HL-60 (cell line): ENCODE data around the gene GJC1.

Experiments used
- CTCF ChIP-seq: IDR thresholded peaks from one replicate; pipeline ENCODE4 v1.5.1; 2011; ENCODE audit warnings: low read length, control low read depth, inconsistent platforms; ENCODE audit not compliant: insufficient read depth
- POLR2AphosphoS5 ChIP-seq: IDR thresholded peaks from 2 replicates; pipeline ENCODE4 v1.6.1; 2012; ENCODE audit warnings: low read depth
- REST ChIP-seq: IDR thresholded peaks from 2 replicates; pipeline ENCODE4 v1.6.1; 2012; ENCODE audit warnings: low read depth; ENCODE audit not compliant: insufficient replicate concordance

DNA sequence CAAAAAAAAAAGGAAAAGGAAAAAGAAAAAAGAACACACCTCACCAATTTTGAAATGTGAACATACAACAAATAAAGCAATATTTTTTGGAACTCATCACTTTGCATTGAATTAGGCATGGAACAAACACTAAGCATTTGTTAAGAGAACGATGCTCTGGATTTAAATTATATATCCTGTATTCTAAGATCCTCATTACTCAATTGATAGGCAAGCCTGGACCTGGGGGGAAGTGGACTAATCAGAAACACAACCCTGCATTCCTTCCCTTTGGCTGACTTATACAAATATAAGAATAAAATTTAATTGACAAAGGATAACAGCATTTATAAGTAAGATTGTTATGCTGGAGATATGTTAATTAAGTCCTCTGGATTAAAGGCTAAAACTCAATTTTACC, 2.2 kb downstream of the GJC1 start:
- TF ChIP-seq POLR2AphosphoS5: no peak
- TF ChIP-seq CTCF: no peak
- TF ChIP-seq REST: no peak
